Measurements from ENCODE around the gene ASXL1.
"Not testable (repeated sequence)": the region's sequence is repeated elsewhere in the genome, so short reads cannot be mapped to it uniquely, and the experiment has no call there.

Gene ASXL1

DNA sequence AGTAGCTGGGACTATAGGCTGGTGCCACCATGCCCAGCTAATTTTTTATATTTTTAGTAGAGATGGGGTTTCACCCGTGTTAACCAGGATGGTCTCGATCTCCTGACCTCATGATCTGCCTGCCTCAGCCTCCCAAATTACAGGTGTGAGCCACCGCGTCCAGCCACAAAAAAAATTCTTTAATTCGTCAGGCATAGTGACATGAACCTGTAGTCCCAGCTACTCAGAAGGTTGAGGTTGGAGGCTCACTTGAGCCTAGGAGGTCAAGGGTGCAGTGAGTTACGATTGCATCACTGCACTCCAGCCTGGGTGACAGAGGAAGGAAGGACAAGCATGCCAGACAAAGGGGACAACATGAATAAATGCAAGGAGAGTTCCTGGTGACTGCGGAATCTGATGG is 19.5 kb upstream of the ASXL1 start:
- peaks cover 2% of the 10 kb centered on the region for H3K4me1 ChIP-seq (ENCODE audit: control insufficient read depth, insufficient read depth, low read length)

DNA sequence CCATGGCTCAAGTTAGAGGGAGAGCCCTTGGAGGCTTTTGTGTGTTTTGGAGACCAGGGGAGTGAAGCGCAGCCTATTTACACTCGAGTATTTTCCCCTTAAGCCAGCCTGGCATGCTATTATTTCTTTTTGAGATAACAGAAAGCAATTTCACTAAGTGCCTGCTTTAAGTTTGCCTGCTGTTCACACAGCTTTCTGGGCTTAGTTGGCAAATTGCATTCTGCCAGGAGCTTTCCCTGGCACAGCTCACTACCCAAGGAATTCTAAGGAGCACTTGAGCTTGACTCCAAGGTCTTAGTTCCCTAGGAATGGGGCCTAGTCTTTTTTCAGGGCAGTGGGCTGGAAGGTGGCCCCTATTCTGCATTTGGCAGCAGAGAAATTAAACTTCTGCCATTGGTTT is 19.0 kb upstream of the ASXL1 start:
- peaks cover 2% of the 10 kb centered on the region for H3K4me1 ChIP-seq (ENCODE audit: control insufficient read depth, insufficient read depth, low read length)
- peaks cover 3% of the 10 kb centered on the region for H3K36me3 ChIP-seq (ENCODE audit: control insufficient read depth, insufficient read depth, low read length)
- H3K9ac ChIP-seq (ENCODE audit: low read depth, low read length), result no peak overlapping the region
- no peaks in the 10 kb centered on the region for H3K27me3 ChIP-seq (ENCODE audit: control insufficient read depth, insufficient read depth, low read length)
- H3K9me3 ChIP-seq (ENCODE audit: control insufficient read depth, insufficient read depth, low read length), result no peaks in the 10 kb centered on the region
- no peak overlapping the region for H3K4me3 ChIP-seq (ENCODE audit: low read depth, low read length)

More for the DNA sequence above, 19.5 kb upstream of the ASXL1 start:
- no peaks in the 10 kb centered on the region for H3K9me3 ChIP-seq (ENCODE audit: control insufficient read depth, insufficient read depth, low read length)
- no peak overlapping the region for H3K9ac ChIP-seq (ENCODE audit: low read depth, low read length)
- H3K36me3 ChIP-seq (ENCODE audit: control insufficient read depth, insufficient read depth, low read length), result peaks cover 3% of the 10 kb centered on the region
- no peak overlapping the region for H3K4me3 ChIP-seq (ENCODE audit: low read depth, low read length)
- no peaks in the 10 kb centered on the region for H3K27me3 ChIP-seq (ENCODE audit: control insufficient read depth, insufficient read depth, low read length)

DNA sequence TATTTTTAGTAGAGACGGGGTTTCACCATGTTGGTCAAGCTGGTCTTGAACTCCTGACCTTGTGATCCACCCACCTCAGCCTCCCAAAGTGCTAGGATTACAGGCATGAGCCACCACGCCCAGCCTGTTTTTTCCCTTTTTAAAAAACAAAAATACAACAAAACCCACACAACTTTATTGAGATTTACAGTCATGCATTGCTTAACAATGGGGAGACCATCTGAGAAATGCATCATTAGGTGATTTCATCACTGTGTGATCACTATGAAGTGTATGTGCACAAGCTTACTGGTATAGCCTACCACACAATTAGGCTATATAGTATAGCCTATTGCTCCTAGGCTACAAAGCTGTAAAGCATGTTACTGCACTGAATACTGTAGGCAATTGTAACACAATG is 17.1 kb upstream of the ASXL1 start:
- H3K9me3 ChIP-seq (ENCODE audit: control insufficient read depth, insufficient read depth, low read length), result not testable (repeated sequence)

DNA sequence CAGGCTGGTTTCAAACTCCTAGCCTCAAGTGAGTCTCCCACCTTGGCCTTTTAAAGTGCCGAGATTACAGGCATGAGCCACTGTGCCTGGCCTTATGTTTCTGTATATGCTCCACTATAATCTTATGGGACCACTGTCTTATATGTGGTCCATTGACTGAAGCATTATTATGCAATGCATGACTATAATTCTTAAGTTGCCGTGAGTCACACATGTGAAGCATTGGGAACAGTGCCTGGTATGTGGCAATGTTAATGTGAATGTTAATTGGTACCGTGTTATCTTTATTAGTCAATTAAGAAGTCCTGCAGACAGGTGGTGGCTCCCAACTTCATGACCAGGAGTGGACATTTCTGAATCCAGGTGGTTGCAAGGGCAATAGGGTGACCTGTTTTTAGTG is 14.7 kb upstream of the ASXL1 start:
- no peak overlapping the region for H3K9ac ChIP-seq (ENCODE audit: low read depth, low read length)
- peaks cover 5% of the 10 kb centered on the region for H3K4me1 ChIP-seq (ENCODE audit: control insufficient read depth, insufficient read depth, low read length)
- H3K4me3 ChIP-seq (ENCODE audit: low read depth, low read length), result no peak overlapping the region
- H3K36me3 ChIP-seq (ENCODE audit: control insufficient read depth, insufficient read depth, low read length), result no peaks in the 10 kb centered on the region
- H3K9me3 ChIP-seq (ENCODE audit: control insufficient read depth, insufficient read depth, low read length), result no peaks in the 10 kb centered on the region
- no peaks in the 10 kb centered on the region for H3K27me3 ChIP-seq (ENCODE audit: control insufficient read depth, insufficient read depth, low read length)

More for the DNA sequence above, 17.1 kb upstream of the ASXL1 start:
- H3K36me3 ChIP-seq (ENCODE audit: control insufficient read depth, insufficient read depth, low read length); H3K4me1 ChIP-seq (ENCODE audit: control insufficient read depth, insufficient read depth, low read length); H3K4me3 ChIP-seq (ENCODE audit: low read depth, low read length); H3K9ac ChIP-seq (ENCODE audit: low read depth, low read length); H3K27me3 ChIP-seq (ENCODE audit: control insufficient read depth, insufficient read depth, low read length): not testable (repeated sequence)

DNA sequence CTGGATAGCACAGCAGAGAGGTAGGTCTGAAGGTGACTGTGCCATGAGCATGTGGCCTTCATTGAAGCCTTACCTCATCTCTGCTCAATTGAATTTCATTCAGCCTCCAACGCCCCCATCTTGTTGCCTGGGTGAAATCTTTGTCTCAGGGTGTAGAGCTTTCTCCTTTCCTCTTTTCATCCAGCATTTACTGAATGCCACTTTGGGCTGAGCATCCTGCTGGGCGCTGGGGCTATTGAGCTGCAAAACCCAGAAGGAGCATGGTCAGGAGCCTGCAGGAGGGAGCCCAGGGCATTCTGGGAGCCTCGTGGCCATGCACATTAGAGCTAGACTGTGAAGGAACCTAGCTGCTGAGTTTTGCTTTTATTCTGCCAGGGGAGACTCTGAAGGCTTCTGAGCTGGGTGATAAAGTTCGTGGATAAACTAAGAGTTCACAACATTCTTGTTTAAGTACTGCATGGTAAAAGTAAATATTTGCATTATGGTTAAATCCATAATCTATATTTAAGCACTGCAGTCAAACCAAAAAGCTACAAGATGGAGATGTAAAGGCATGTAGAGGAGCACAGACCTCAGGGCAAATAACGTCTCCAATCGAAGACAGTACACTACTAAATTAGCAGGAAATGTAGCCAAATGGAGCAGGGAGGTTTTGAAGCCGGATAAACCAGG is 13.2 kb upstream of the ASXL1 start:
- Histone ChIP-seq H3K9ac (ENCODE audit: low read depth, low read length) (no peak overlapping the region), H3K36me3 (ENCODE audit: control insufficient read depth, insufficient read depth, low read length) (no peaks in the 10 kb centered on the region), H3K27me3 (ENCODE audit: control insufficient read depth, insufficient read depth, low read length) (no peaks in the 10 kb centered on the region), H3K4me1 (ENCODE audit: control insufficient read depth, insufficient read depth, low read length) (peaks cover 3% of the 10 kb centered on the region), H3K9me3 (ENCODE audit: control insufficient read depth, insufficient read depth, low read length) (no peaks in the 10 kb centered on the region), H3K4me3 (ENCODE audit: low read depth, low read length) (no peak overlapping the region)

DNA sequence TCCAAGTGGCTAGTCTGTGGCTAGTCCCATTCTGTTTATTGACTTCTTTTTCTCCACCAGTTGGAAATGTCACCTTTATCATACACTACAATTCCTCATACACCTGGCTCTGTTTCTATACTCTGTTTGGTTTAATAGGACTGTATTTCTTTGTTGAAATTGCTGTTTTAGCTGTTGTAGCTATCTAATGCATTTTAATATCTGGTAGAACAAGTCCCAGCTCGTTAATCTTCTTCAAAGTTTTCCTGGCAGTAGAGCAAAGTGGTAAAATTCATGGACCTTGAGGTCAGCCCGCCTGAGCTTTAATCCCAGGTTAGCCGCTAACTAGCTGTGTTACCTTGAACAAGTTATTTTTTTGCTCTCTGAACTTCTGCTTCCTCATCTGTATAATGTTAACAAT is 9.9 kb upstream of the ASXL1 start:
- Histone ChIP-seq H3K27me3 (ENCODE audit: control insufficient read depth, insufficient read depth, low read length) (peaks cover 7% of the 10 kb centered on the region), H3K4me1 (ENCODE audit: control insufficient read depth, insufficient read depth, low read length) (peaks cover 3% of the 10 kb centered on the region), H3K9me3 (ENCODE audit: control insufficient read depth, insufficient read depth, low read length) (no peaks in the 10 kb centered on the region), H3K36me3 (ENCODE audit: control insufficient read depth, insufficient read depth, low read length) (no peaks in the 10 kb centered on the region), H3K4me3 (ENCODE audit: low read depth, low read length) (no peak overlapping the region), H3K9ac (ENCODE audit: low read depth, low read length) (no peak overlapping the region)

DNA sequence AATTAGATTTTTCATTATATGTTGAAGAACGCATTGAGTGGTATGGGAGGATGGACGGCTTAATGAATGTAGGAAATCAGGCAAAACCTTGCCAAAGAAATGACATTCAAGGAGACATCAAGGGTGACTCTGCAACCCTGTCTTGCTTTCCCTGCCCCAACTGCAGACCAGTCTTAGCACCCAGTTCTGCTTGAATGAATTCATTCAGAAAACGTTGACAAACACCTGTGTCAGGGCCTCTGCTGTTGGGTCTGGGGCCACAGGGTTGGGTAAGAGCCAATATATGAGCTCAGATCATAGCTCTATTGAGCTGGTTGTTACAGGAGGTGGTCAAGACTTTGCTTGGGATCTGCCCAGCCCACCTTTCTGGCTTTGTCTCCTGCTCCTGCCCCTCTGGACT is 7.7 kb upstream of the ASXL1 start:
- H3K4me1 ChIP-seq (ENCODE audit: control insufficient read depth, insufficient read depth, low read length), result no peaks in the 10 kb centered on the region
- no peak overlapping the region for H3K9ac ChIP-seq (ENCODE audit: low read depth, low read length)
- H3K9me3 ChIP-seq (ENCODE audit: control insufficient read depth, insufficient read depth, low read length), result no peaks in the 10 kb centered on the region
- no peaks in the 10 kb centered on the region for H3K36me3 ChIP-seq (ENCODE audit: control insufficient read depth, insufficient read depth, low read length)
- H3K27me3 ChIP-seq (ENCODE audit: control insufficient read depth, insufficient read depth, low read length), result peaks cover 24% of the 10 kb centered on the region
- H3K4me3 ChIP-seq (ENCODE audit: low read depth, low read length), result no peak overlapping the region

DNA sequence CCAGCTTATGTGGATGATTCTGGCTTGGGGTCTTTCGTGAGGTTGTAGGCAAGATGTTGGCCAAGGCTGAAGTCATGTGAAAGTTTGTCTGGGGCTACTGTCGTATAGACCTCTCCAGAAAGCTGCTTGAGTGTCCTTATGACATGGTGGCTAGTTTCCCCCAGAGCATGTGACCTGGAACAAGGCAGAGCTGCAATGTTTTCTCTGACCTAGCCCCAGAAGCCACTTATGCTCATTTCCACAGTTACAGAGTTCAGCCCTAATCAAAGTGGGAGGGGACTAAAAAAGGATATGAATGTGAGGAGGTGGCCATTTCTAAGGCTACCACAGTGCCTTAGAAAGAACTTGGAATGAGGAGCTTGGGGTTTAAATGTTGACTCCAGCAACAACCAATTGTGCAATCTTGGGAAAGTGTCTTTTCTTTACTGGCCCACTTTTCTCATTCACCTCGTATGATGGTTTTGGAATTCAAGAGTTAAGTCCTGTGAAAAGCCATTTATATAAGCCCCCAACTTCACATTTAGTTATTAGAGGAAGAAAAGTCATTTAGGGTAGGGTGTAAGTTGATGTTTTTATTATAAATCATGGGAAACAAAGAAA is 5.9 kb upstream of the ASXL1 start:
- no peak overlapping the region for H3K4me3 ChIP-seq (ENCODE audit: low read depth, low read length)
- H3K4me1 ChIP-seq (ENCODE audit: control insufficient read depth, insufficient read depth, low read length), result no peaks in the 10 kb centered on the region
- no peaks in the 10 kb centered on the region for H3K9me3 ChIP-seq (ENCODE audit: control insufficient read depth, insufficient read depth, low read length)
- no peak overlapping the region for H3K9ac ChIP-seq (ENCODE audit: low read depth, low read length)
- H3K36me3 ChIP-seq (ENCODE audit: control insufficient read depth, insufficient read depth, low read length), result no peaks in the 10 kb centered on the region
- peaks cover 40% of the 10 kb centered on the region for H3K27me3 ChIP-seq (ENCODE audit: control insufficient read depth, insufficient read depth, low read length)

DNA sequence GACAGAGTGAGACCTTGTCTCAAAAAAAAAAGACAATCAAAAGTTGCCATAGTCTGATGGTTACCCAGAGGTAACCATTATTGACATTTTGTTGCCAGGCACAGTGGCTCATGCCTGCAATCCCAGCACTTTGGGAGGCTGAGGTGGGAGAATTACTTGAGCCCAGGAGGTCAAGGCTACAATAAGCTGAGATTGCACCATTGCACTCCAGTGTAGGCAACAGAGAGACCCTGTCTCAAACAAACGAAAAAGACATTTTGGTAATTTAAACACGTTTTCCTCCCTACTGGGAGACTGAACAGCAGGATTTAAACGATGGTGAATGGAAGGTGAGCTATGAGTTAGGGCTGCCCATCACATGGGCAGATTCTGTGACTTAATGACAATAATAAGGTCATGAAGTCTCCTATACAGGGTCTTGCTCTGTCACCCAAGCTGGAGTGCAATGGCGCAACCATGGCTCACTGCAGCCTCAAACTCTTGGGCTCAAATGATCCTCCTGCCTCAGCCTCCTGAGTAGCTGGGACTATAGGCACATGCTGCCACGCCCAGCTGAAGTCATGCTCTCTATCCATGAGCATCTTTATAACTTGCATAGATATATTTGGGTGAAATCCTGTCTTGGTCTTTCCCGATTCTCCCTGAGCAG is 4.2 kb upstream of the ASXL1 start:
- no peak overlapping the region for H3K9ac ChIP-seq (ENCODE audit: low read depth, low read length)
- no peak overlapping the region for H3K4me3 ChIP-seq (ENCODE audit: low read depth, low read length)
- no peaks in the 10 kb centered on the region for H3K36me3 ChIP-seq (ENCODE audit: control insufficient read depth, insufficient read depth, low read length)
- H3K27me3 ChIP-seq (ENCODE audit: control insufficient read depth, insufficient read depth, low read length), result peaks cover 42% of the 10 kb centered on the region
- H3K9me3 ChIP-seq (ENCODE audit: control insufficient read depth, insufficient read depth, low read length), result no peaks in the 10 kb centered on the region
- H3K4me1 ChIP-seq (ENCODE audit: control insufficient read depth, insufficient read depth, low read length), result no peaks in the 10 kb centered on the region

DNA sequence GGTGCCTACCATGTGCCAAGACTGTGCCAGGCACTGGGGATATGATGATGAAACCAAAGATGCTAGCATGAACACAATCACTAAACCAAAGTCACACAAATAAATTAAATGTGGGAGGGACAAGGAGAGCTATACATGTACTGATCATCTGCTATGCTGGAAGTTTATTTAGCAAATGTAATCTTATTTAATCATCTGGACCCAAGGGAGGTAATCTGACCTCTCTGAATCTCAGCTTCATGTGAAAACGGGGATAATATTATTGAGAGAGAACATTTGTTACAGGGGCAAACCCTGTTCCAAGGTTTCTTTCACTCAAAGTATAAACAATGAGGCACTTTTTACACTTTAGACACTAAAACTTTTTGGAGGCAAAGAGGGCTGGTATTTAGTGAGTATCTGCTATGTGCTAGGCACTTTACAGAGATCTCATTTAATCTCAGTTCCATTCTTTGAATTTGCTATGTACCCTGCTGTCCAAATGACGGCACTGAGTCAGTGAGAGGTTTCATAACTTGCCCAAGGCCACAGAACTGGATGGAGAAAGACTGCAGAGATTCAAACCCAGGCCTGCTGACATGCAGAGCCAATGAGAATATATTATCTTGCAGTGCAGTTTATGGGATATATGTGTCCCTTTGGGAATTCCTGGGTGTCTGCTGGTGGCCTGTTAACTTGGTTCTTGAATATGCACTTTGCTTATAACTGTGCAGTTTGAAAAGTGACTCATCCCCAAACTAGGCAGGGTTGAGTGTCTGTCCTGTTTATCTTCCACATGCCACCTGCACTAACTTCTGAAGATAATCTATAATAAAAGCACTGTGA is 3.3 kb upstream of the ASXL1 start:
- H3K9ac ChIP-seq (ENCODE audit: low read depth, low read length), result no peak overlapping the region
- H3K4me1 ChIP-seq (ENCODE audit: control insufficient read depth, insufficient read depth, low read length), result no peaks in the 10 kb centered on the region
- no peaks in the 10 kb centered on the region for H3K9me3 ChIP-seq (ENCODE audit: control insufficient read depth, insufficient read depth, low read length)
- no peak overlapping the region for H3K4me3 ChIP-seq (ENCODE audit: low read depth, low read length)
- no peaks in the 10 kb centered on the region for H3K36me3 ChIP-seq (ENCODE audit: control insufficient read depth, insufficient read depth, low read length)
- H3K27me3 ChIP-seq (ENCODE audit: control insufficient read depth, insufficient read depth, low read length), result peaks cover 48% of the 10 kb centered on the region

DNA sequence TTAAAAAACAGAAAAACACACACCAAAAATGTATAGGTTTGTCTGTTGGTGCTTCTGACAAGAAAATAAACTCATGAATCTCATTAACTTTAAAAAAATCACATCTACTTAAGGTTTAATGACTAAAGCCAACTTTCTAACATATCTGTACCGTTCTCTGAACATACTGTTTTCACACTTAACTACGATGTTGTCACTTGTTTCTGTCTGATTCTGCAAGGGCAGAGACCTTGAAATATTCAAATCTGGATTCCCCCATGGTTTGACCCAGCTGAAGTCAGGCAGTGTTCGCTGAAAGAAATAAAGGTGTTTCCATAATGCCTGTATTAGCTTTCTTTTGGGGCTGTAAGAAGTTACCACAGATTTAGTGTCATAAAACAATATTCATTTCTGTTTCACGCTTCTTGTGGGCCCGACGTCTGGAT is 2.7 kb upstream of the ASXL1 start:
- Histone ChIP-seq H3K4me3 (ENCODE audit: low read depth, low read length) (no peak overlapping the region), H3K4me1 (ENCODE audit: control insufficient read depth, insufficient read depth, low read length) (no peaks in the 10 kb centered on the region), H3K9ac (ENCODE audit: low read depth, low read length) (no peak overlapping the region), H3K27me3 (ENCODE audit: control insufficient read depth, insufficient read depth, low read length) (peaks cover 54% of the 10 kb centered on the region), H3K36me3 (ENCODE audit: control insufficient read depth, insufficient read depth, low read length) (no peaks in the 10 kb centered on the region), H3K9me3 (ENCODE audit: control insufficient read depth, insufficient read depth, low read length) (no peaks in the 10 kb centered on the region)
